GM18517 (cell line): ENCODE results near the gene UNC13A.

Source experiments
- ATAC-seq: cut with Tn5 transposase; IDR thresholded peaks from one replicate; pipeline ENCODE4 v1.9.1; 2021; ENCODE audit warnings: mild to moderate bottlenecking, moderate library complexity; ENCODE audit not compliant: unreplicated experiment

UNC13A gene

DNA sequence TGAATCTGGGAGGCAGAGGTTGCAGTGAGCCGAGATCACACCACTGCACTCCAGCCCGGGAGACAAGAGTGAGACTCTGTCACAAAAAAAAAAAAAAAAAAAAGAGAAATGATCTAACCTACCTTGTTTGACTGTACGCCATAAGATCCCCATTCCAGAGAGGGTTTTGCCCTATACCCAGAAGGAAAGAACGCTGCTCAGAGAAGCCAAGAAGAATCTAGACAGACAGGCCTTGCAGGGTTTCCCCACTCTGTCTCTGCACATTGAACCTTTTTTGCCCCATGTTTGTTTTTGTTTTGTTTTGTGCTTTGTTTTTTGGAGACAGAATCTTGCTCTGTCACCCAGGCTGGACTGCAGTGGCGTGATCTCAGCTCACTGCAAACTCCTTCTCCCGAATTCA lies 23.7 kb upstream of the UNC13A start:
- no peak for ATAC-seq

DNA sequence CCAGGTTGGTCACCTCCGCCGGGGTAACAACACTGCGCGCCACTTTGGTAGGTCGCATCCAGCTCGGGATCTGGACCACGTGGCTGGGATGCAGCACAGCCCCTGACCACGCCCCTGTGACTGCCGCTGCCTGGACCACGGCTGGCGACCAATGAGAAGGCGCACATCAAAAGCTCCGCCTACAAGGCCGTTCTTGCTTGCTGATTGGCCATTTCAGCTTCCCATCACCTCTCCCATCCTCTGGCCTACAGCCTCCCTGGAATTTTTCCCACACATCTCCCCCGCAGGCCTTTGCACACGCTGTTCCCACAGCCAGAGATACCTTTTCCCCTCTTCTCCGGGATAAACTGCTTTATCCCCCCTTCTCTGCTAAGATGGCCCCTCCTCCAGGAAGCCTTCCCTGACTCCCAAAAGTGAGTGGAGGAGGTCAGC lies 18.6 kb upstream of the UNC13A start:
- ATAC-seq, result no peak

DNA sequence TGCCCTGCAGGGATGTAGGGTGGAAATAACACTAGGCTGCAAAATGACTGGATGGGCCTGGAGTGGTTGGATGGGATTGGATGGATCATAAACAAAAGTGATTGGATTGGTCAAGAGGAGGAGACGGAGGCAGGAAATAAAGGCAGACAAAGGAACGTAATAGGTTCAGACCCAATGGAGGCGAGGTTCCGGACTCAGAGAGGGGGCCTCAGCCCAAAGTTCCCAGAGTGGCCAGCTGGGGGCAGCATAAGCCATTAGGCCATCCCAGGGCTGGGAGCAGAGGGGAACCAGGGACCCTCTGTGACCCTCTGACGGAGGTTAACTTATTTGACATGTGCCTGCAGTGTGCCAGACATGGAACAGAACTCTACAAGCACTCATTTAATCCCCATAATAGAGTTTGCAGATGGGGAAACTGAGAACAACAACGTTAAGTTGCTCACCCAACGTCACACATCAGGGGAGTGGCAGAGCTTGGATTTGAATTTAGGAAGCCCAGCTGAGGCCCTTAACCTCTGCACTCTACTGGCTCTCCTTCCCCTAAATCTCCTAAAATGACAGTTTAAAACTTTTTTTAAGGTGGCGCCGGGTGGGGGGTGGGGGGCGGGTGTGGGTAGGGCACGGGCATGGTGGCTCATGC lies 15.8 kb upstream of the UNC13A start:
- ATAC-seq, result no peak

DNA sequence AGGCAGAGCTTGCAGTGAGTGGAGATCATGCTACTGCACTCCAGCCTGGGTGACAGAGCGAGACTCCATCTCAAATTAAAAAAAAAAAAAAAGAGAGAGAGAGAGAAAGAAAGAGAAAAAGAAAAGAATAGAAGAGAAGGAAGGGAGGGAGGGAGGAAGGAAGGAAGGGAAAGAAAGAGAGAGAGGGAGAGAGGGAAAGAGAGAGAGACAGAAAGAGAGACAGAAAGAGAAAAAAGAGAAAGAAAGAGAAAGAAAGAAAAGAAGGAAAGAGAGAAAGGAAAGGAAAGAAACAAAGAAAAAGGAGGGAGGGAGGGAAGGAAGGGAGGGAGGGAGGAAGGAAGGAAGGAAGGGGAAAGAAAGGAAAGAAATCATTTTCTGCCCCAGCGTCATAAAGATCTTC lies 7.0 kb upstream of the UNC13A start:
- no peak for ATAC-seq

DNA sequence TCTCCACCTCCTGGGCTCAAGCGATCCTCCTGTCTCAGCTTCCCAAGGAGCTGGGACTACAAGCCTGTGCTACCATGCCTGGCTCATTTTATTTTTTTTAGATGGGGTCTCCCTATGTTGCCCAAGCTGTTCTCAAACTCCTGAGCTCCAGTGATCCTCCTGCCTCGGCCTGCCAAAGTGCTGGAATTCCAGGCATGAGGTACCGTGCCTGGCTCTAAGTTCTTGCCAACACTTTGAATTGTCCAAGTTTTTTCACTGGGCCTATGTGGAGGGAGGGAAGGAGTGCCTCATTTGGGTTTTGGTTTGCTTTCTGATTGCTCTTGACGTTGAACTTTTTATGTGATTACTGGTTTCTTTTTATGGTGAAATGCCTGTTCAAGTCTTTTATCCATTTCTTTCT lies 4.4 kb upstream of the UNC13A start:
- no peak for ATAC-seq

DNA sequence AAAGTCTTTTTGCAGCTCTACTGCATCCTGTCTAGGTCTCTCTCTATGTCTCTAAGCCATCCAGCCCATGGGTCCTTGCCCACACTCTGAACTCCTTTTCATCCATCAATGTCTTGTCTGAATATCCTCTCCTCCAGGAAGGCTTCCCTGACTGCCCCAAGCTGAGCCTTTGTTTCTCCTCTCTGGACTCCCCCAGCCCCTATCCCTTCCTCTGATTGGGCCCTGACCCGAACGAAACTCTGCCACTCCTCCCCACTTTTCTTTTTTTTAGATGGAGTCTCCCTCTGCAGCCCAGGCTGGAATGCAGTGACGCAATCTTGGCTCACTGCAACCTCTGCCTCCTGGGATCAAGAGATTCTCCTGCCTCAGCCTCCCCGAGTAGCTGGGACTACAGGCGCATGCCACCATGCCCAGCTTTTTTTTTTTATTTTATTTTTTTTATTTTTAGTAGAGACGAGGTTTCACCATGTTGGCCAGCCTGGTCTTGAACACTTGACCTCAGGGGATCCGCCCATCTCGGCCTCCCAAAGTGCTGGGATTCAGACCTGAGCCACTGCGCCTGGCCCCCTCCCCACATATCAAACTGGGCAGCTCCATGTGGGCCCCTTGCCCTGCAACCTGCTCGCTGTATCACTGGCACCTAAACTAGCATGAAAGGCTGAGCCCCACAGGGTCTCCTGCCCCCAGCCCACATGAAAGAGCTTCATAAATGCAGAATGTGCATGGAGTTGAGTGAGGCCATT lies 870 bp upstream of the UNC13A start:
- ATAC-seq, result no peak

DNA sequence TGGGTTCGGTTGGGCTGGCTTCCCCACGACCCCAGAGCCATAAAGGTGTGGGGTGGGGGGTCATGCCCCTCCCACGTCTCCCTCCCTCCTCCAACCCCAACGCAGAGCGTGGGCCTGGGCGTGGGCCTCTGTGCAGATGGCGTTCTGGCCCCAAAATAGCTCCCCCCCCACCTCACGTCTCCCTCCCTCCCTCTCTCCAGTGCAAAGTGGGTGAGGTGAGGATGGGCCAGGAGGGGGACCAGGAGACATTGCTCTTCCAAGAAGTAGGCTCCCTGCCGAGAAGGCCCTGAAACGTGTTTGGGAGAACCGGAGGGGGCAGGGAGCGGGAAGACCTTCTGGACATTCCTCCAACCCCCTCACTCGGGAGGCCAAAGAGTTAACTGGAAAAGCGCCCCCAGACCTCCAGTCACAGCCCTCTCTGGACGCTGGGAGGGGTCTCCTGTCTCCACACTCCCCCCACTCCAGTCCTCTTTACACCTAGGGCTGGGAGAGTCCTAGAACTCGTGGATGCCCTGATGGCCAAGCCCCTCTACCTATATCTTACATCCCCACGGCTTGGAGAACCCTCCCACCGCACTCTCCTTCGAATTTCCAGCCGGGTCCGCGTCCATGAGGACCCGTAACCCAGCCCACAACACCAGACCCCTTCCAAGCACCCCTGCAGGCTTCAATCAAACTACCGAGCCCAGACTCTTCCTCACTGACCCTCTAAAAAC lies 855 bp downstream of the UNC13A start:
- no peak for ATAC-seq

DNA sequence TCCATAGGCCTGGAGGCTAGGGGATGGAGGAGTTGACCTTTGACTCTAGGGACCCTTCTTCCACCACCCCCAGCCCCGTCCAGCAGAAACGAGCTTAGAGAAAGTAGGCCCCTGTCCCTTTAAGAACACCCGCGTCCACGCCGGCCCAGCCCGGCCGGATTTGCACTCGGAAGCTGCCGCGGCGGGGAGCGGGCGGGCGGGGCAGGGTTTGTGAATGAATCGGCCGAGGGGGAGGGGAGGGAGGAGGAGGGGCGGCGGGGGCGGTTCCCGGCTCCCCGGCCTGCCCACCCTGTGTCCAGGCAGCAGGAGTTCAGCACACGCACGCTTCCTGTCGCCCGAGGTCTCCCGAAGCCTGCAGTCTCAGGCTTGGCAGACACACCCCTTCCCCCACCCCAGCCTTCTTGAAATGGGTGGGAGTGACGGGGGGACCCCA lies 1.5 kb downstream of the UNC13A start:
- ATAC-seq, result no peak

DNA sequence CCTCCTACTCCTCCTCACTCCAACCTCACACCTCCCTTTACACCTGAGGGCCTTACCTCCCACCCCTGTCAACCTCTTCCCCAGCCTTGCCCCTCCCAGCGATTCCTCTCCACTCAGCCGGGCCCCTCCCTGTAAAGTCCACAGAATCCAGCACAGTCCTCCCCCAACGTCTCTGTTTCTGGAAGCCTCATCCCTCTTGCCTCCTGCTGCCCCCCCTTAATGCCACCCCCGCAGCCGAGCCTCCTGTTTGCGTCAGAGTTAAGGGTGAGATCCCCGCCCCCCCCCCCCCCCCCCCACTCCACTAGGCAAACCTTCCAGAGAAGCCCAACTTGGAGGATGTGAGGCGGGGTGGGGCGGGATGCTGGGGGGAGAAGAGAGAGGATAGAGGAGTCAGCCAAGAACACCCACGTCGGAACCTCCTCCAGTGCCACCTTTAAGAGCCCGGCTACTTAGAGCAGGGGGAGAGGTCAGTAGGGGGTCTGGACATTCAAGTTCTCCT lies 2.1 kb downstream of the UNC13A start:
- no peak for ATAC-seq

DNA sequence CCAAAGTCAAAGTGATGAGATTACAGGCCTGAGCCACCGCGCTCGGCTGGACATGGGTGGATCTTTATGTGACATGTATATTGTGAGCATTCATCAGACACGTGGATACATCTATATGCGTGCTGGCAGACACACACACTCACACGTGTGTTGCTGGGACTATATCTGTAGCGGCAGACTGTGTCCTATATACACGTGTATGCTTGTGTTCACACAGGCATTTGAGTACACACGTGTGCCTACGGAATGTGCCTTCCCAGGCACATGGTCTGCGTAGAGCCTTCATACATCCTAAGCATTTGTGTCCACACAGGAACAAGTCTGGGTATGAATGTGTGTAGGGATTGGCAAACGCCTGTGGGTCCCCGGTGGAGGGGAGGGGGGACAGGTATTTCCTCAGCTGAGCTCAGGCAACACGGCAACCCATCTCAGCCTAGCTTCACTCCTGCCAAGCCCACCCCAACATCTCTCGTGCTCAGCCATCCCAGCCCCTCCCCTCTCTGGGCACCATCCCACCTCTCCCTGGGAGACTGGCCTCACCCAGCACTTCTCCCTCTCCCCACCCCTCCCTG lies 2.6 kb downstream of the UNC13A start:
- no peak for ATAC-seq

DNA sequence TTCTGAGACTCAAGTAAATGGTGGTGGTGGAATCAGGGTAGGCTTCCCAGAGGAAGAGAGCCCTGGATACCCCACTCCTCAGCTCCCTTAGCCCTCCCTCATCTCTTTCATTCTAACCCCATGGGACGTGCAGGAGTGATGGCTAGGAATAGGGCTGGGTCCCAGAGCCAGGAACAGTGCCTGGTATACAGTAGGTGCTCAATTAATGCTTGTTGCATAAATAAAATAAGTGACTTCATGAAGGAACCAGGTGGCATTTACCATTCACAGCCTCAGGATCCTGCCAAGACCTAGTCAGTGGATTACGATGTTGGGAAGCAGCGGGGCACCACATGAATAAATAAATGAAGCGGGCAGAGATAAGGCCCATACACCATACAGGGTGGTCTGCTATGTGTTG lies 3.9 kb downstream of the UNC13A start:
- ATAC-seq, result no peak

DNA sequence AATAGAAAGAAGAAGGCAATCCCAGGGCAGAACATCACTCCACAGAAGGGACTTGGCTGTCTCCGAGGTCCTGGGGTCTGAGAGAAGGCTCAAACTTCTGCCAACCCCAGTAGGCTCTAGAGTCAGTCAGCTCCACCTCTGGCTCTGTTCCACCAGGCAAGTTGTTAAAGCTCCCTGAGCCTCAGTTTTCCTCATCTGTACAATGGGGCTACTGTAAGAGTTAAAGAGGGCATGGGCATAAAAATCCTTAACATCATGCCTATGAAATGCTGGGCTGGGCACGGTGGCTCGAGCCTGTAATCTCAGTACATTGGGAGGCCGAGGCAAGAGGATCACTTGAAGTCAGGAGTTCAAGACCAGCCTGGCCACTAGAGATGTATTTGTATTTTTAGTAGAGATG lies 5.1 kb downstream of the UNC13A start:
- ATAC-seq, result no peak

DNA sequence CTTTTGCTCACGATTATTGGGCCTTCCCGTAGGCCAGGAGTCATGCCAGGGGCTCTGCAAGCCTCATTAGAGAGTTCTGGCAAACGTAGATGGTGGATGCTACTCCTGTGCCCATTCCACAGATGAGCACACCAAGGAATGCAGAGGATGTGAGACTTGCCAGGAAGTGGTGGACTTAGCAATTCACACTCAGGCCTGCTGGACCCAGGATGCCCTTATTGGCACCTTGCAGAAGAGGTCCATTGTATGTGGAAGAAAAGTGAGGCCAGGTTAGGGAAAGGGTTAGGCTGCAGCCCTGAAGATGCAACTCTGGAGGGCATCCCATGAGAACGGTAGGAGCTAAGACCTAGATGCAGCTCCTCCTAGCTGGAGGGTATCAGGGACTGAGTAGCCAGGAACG lies 5.9 kb downstream of the UNC13A start:
- no peak for ATAC-seq

DNA sequence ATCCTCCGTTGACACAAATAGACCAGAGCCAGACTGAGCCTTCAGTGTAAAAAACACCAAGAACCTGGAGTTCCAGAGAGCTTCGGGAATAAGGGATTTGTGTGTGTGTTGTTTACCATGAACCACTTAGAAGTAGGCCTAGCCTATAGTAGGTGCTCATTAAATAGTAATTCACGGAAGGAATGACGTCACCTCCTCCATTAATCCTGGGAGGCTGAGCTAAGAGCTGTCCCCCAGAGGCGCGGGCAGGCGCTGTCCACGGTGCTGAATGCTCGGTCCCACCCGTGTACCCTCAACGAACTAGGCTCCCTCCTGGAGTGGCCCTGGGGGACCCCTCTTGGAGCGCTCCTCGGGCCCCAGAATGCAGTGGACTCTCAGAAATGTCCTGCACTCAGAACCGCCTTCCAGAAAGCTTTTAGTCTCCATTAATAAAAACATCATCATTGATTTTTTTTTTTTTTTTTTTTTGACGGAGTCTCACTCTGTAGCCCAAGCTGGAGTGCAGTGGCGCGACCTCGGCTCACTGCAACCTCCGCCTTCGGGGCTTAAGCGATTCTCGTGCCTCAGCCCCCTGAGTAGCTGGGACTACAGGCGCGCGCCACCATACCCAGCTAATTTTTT lies 6.5 kb downstream of the UNC13A start:
- ATAC-seq, result no peak

DNA sequence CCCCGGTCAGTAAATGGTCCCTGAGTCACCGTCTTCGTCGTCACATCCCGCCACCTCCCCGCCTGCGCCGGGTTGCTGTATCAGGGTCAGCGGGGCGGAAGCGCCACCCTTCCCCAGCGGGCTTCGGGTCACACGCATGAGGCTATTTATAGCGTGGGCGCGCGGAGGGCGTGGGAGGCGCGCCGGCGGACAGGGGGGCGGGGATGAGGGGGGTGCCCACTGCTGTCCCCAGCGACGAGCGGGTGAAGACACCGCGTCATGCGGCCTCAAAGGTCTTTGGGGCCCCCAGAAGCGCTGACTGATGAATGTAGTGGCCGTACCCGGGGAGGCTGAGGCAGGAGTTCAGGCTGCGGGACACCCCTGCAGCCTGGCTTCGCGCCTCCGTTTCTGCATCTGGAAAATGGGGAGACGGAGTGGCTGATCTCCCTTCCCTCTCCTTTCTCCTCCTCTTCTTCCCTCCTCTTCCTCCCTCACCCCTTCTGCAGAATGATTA lies 7.9 kb downstream of the UNC13A start:
- no peak for ATAC-seq

DNA sequence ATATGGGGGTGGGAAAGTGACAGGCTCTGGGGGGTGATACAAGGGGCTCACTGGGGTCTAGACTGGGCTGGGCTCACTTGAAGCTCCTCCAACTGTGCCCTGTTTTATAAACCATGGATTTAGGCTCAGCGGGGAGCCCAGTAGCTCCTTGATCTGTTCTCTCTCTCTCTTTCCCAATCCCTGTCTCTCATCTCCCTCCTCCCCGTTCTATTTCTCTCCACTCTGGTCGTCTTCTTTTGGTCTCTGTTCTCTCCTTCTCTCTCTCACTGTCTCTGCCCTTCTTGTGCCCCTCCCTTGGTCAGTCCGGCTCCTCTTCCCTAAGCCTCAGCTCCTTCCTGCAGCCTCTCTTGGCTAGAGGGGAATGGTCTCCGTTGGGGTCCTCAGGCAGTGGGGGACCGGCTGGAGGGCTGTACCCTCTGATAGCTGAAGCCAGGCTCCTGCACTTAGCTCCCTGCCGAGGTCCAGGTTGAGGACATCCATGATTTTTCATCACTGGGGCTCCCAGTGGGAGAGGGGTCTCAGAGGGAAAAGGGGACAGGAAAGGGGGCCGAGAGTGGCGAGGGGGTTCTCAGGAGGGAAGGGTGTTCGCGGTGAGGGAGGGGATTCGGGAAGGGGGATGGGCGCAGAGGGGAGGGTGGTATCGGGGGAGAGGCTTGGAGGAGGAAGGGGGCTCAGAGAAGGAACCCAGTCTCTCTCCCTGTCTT lies 8.5 kb downstream of the UNC13A start:
- no peak for ATAC-seq

DNA sequence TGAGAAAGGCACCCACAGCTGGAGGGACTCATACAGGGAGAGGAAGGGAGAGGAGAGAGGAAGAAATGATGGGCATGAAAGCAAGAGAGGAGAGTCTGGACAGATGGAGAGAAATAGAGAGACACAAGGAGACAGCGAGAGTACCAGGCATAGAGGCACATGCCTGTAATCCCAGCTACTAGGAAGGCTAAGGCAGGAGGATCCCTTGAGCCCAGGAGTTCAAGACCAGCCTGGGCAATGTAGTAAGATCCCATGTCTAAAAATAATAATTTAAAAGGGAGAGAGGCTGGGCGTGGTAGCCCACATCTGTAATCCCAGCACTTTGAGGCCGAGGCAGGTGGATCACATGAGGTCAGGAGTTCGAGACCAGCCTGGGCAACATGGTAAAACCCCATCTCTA lies 9.3 kb downstream of the UNC13A start:
- no peak for ATAC-seq

DNA sequence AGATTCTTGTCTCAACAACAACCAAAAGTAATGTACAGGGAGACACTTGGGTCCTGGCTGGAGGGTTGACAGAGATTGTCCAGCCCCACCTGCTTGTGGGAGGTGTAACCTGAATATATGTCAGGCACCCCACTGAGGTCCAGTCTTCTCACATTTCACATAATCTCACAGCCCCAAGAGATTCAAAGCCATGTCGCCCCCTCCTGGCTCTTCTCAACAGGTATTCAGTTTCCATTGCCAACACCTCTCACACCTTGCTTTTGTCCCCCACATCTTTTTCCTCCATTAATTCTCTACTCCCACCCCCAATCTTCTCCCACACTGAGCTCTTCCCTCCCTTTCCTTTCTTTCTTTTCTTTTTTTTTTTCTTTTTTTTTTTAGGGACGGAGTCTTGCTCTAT lies 11.2 kb downstream of the UNC13A start:
- no peak for ATAC-seq

DNA sequence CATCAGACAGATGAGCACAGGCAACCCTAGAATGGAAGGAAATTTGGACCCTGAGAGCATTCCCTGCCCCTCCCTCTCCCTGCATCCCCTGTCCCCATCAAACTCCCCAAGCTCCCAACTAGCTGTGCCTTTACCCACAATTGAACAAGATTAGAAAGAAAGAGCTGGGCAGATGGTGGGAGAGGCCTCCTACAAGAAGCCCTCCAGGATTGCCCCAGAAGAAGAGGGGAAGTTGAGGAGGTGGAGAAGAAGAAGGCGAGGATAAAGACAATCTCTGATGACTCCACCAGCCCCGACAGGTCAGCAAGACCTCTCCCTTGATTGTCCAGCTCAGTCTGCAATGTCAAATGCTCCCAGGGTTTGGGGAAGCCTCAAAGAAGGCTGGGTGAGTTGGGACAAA lies 11.9 kb downstream of the UNC13A start:
- no peak for ATAC-seq
